HG03469 (cell line): ENCODE measurements around the gene IMPG2.

Experiments
- ATAC-seq: cut with Tn5 transposase; IDR thresholded peaks from one replicate; pipeline ENCODE4 v1.9.1; 2021; ENCODE audit warnings: mild to moderate bottlenecking, moderate library complexity, moderate number of reproducible peaks; ENCODE audit not compliant: unreplicated experiment

The IMPG2 gene

GRCh38 chr3:101189796-101190195, 130.6 kb downstream of the IMPG2 start:
- ATAC-seq = no peak

GRCh38 chr3:101189176-101189575, 131.2 kb downstream of the IMPG2 start:
- ATAC-seq = no peak

GRCh38 chr3:101185341-101185740, 135.0 kb downstream of the IMPG2 start:
- ATAC-seq = no peak

GRCh38 chr3:101184111-101184510, 136.3 kb downstream of the IMPG2 start:
- ATAC-seq = no peak

GRCh38 chr3:101183151-101183550, 137.2 kb downstream of the IMPG2 start:
- ATAC-seq = no peak

GRCh38 chr3:101182734-101183133, 137.6 kb downstream of the IMPG2 start:
- ATAC-seq = no peak

GRCh38 chr3:101181801-101182200, 138.6 kb downstream of the IMPG2 start:
- no peak for ATAC-seq

- no peak for ATAC-seq
These were observed 140.7 kb downstream of the IMPG2 start for GRCh38 chr3:101179637-101180036.

- no peak for ATAC-seq
These were observed 142.8 kb downstream of the IMPG2 start for GRCh38 chr3:101177577-101177976.
